Epithelial cell of proximal tubule (primary cell): ENCODE data around the gene KIF26B. TPM values are rescaled to one million over a fixed set of nuclear protein-coding genes. Genes with fewer than 3 reads are reported as not detected.

Experiments
- DNase-seq: peaks from one replicate; pipeline ENCODE4 v3.0.0-alpha.2; 2011; ENCODE audit warnings: low read depth
- H3K4me3 ChIP-seq: 2 replicates; pipeline ENCODE4 v1.5.1; 2011; ENCODE audit warnings: low read depth, mild to moderate bottlenecking, low read length
- total RNA-seq: library from RNA; depleted of rRNA; stranded (reverse); fragments of >200 nt; gene quantifications from 2 replicates; pipeline ENCODE4 v1.2.3, GENCODE V29; 2015
- TF ChIP-seq, protein P1 (sequence below): conservative IDR thresholded peaks from 2 replicates; pipeline ENCODE4 v1.5.1; 2012; ENCODE audit warnings: low read depth, mild to moderate bottlenecking, low read length

KIF26B gene
- total RNA-seq, 1 donor from 2014 or later = 2.8 TPM

- TF ChIP-seq, protein P1, sequence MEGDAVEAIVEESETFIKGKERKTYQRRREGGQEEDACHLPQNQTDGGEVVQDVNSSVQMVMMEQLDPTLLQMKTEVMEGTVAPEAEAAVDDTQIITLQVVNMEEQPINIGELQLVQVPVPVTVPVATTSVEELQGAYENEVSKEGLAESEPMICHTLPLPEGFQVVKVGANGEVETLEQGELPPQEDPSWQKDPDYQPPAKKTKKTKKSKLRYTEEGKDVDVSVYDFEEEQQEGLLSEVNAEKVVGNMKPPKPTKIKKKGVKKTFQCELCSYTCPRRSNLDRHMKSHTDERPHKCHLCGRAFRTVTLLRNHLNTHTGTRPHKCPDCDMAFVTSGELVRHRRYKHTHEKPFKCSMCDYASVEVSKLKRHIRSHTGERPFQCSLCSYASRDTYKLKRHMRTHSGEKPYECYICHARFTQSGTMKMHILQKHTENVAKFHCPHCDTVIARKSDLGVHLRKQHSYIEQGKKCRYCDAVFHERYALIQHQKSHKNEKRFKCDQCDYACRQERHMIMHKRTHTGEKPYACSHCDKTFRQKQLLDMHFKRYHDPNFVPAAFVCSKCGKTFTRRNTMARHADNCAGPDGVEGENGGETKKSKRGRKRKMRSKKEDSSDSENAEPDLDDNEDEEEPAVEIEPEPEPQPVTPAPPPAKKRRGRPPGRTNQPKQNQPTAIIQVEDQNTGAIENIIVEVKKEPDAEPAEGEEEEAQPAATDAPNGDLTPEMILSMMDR = no peak
- no peak for DNase-seq
- H3K4me3 ChIP-seq = no peak overlapping the region
Measured at GRCh38 chr1:245698116-245698515, 543.3 kb downstream of the KIF26B start.

DNA sequence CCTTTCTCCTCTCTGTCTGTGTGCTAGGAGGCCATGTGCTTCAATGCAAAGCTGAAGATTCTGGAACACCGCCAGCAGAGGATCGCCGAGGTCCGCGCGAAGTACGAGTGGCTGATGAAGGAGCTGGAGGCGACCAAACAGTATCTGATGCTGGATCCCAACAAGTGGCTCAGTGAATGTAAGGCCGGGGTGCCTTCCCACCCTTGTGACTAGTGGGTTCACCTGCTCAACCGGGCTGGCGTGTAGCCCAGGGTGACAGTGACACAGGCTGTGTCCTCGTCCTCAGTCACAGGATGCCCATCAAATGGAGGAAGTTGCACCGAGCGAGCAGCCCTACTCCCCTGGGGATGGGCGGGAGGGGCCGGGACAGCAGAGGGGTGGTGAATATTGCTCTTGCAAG is 544.1 kb downstream of the KIF26B start:
- no peak for DNase-seq
- H3K4me3 ChIP-seq = no peak overlapping the region
- TF ChIP-seq, protein P1 = no peak

- H3K4me3 ChIP-seq = no peak overlapping the region
- TF ChIP-seq, protein P1 = no peak
- no peak for DNase-seq
Measured at GRCh38 chr1:245700631-245701030, 545.8 kb downstream of the KIF26B start.

DNA sequence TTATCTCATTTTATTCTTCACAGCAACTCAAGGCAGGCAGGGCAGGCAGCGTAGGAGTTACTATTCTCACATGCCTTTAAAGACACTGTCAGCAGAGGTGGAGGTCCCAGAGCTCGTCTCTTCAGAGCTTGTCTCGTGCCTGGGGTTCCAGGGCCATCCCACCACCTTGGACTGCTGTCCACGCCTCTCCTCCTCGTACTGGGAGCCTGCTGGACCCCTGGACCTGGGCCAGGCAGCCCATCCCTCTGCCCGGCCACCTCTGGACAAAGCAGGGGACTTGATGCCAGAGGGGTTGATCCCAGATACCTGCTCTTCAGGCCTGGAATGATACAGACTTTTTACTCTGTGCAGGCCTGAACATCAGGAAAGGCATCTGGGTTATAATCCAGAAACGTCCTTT is 546.8 kb downstream of the KIF26B start:
- TF ChIP-seq, protein P1 = no peak
- no peak overlapping the region for H3K4me3 ChIP-seq
- DNase-seq = no peak

DNA sequence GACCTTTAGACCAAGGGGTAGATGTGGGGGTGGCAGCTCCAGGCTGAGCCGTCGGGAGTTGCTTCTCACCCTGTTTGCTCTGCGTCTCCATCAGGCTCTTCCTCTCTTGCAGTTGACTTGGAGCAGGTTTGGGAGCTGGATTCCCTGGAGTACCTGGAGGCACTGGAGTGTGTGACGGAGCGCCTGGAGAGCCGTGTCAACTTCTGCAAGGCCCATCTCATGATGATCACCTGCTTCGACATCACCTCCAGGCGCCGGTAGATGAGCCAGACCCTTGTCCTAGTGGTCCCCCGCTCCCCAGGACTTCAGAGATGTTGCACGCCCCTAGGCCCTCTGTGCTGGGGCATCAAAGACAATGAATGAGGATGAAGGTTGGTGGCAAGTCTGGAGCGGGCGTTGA is 547.6 kb downstream of the KIF26B start:
- no peak for DNase-seq
- H3K4me3 ChIP-seq = no peak overlapping the region
- TF ChIP-seq, protein P1 = no peak

DNA sequence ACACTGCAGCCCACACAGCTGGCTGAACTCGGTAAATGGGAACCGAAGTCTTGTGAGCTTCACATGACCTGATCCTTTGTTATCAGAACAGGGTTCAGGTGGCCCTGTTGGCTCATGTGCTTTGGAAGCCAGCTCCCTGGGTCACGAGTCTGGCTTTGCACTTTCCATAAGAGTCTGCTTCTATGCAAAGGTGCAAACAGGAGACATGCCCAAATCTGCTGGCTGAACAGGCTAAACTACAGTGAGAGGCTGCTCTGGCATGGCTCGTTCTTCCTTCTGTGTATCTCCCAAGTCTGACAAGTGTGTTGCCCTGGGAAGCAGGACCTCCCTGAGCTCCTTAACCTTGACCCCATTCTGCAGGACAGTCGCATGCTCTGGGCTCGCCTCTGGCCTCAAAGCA is 549.6 kb downstream of the KIF26B start:
- TF ChIP-seq, protein P1 = no peak
- H3K4me3 ChIP-seq = no peak overlapping the region
- DNase-seq = no peak

- DNase-seq = no peak
Measured at GRCh38 chr1:245704765-245705164, 550.0 kb downstream of the KIF26B start.

More at GRCh38 chr1:245704765-245705164, 550.0 kb downstream of the KIF26B start:
- no peak overlapping the region for H3K4me3 ChIP-seq
- TF ChIP-seq, protein P1 = no peak
